Activated naive CD4-positive, alpha-beta T cell treated with Interleukin-2 at 50 U/mL for 16 hours (primary cell): ENCODE results near the gene HMGN5.
A peak's percentile ranks its signal among the peaks of the same experiment; 100 is the strongest.

Experiments
- DNase-seq: peaks from one replicate; pipeline ENCODE4 v3.0.0-alpha.2; 2020

HMGN5 gene

DNA sequence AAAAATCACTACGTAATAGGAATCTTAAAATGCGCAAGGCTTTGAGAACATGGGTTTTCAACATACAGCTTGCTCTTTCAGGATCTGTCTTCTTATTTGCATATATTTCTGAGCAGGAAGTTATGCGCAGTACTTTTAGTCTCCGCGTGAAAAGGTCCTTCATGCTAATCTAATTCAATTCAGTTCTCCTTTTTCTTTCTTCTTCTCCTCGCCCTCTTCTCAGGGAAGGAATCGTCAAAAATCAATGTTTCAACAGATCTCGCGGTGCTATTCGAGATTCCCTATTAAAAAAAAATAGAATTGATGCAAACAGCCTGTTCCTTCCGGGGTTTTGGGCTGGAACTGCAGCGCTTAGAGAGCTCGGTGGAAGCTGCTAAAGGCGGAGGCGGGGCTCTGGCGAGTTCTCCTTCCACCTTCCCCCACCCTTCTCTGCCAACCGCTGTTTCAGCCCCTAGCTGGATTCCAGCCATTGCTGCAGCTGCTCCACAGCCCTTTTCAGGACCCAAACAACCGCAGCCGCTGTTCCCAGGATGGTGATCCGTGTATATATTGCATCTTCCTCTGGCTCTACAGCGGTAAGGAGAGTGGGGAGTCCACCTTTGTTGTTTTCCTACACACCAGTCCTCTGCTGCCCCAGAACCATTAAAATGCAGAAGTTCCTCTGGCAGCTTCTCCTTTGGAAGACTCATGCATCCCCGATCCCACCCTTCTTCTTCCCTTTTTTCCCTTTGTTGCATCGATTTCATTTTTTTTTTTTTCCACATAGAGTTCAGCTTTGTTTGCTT, at the start of gene HMGN5, which contains the start of gene SH3BGRL:
Gene HMGN5, minus strand, starts transcription at position 243 of the 785 bp plus-strand sequence. CDS start 80,364 bp downstream, outside the sequence.
Gene SH3BGRL, plus strand, starts transcription at position 432 of the 785 bp plus-strand sequence. Its CDS starts 99 bp downstream, at position 531.
- peak; percentile 66 for DNase-seq

DNA sequence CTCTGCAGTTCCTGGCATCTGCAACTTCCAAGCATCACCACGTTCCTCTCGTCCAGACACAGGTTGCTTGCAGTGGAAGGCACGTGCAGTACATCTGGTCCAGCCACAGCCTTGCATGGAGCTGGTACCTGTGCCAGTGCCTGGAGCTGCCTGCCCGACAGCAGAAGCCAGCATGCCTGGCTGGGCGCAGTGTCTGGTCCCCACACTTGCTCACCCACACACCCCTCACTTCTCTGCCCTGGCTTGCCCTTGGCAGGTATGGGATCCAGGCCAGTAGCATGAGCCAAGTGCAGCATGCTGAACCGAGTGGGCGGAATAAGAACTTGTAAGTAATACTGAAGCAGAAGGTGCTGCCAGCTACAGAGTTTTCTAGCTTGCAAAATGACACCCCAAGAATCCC, 40.0 kb upstream of the HMGN5 start:
- DNase-seq: no peak

DNA sequence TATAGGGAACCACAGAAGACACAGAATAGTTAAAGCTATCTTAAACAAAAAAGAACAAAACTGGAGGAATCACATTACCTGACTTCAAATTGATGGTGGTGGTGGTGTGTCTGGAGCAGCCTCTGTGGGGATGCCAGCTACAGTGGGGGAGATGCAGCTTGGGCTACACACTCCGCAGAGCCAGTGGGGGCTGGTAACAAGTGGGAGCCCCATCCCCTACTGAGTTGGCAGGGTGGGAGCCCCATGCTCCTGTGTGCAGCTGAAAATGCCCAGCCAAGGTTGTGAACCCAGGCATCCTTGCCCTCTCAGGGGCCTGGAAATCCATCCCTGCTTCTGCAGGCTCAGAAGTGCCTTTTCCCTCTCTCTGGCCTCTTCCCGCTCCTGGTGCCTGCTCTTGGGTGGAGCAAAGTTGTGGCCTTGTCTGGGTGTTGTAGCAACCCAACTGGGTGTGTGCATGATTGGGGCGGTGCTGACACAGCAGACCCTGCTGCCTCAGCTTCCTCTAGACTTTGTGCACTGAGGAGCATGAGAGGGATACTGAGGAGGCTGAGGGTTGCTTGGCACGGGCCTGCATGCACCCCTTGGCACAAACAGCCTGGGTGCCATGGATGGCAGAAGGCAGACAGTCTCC, 39.1 kb upstream of the HMGN5 start:
- no peak for DNase-seq

DNA sequence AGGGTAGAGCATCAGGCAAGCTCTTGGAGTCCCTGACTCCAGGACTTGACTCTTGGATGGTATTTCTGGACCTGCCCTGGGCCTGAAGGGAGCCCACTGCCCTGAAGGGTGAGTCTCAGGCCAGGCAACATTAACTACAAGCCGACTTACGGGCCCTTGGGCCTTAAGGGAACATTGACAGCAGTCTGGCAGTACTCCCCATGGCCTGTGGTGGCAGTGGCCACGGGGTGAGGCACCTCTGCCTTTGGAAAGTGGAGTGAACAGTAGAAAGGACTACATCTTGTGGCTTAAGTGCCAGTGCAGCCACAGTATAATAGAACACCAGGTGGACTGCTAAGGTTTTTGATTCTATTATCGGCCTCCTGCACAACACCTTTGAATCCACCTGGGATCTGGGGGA, 36.5 kb upstream of the HMGN5 start:
- DNase-seq: no peak

DNA sequence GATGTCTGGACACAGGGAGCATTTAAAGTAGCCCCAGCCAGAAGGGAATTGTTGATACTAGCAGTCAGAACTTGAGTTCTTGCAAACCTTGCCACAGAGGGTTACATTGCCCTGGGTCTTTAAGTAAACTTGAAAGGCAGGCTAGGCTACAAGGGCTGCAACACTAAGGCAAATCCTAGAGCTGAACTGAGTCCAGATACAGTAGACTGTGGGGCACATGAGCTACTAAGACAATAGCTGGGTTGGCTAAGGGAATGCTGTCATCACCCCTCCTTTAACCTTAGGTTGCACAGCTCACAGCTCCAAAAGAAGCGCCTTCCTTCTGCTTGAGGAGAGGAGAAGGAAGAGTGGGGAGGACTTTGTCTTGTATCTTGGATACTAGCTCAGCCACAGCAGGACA, 35.8 kb upstream of the HMGN5 start:
- DNase-seq: no peak

- no peak for DNase-seq
Measured at GRCh38 chrX:81232218-81232617, 30.5 kb upstream of the HMGN5 start.

GRCh38 chrX:81231476-81231875, 29.8 kb upstream of the HMGN5 start:
- DNase-seq: no peak

- DNase-seq: no peak
Measured at GRCh38 chrX:81229901-81230300, 28.2 kb upstream of the HMGN5 start.

GRCh38 chrX:81229229-81229628, 27.5 kb upstream of the HMGN5 start:
- DNase-seq: no peak

- DNase-seq: no peak
Measured at GRCh38 chrX:81215685-81216084, 14.0 kb upstream of the HMGN5 start.

- no peak for DNase-seq
Measured at GRCh38 chrX:81208916-81209315, 7.2 kb upstream of the HMGN5 start.

DNA sequence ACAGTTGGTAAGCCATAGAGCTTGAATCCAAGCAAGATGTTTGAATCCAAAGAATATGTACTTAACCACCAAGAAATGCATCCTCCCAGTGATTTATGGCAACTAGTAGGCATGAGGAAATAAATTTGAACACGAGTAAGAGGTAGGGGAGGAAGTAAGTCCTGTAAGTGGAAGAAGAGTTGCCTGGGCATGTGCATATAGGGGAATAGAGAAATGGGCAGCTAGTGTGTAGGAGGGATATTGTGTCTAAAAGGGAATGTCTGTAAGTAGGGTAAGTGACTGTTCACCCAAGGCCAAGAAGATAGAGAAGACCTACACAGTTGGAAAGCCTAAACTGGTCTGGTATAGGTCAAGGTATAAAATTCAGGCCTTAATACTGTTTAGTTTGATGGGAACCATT, 4.8 kb upstream of the HMGN5 start:
- no peak for DNase-seq

DNA sequence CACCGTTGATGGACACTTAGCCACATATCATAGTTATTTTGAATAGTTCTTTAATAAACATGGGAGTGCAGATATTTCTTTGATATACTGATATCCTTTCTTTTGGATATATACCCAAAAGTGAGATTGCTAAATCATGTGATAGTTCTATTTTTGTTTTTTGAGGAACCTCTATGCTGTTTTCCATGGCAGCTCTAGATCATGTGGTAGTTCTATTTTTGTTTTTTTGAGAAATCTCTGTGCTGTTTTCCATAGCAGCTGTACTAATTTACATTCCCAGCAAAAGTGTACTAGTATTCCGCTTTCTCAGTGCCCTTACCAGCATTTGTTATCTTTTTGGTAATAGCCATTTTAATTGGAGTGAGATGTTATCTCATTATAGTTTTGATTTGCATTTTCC, 3.8 kb upstream of the HMGN5 start:
- no peak for DNase-seq

- DNase-seq: no peak
Measured at GRCh38 chrX:81202943-81203342, 1.2 kb upstream of the HMGN5 start.

- no peak for DNase-seq
Measured at GRCh38 chrX:81202456-81202819, 725 bp upstream of the HMGN5 start.

DNA sequence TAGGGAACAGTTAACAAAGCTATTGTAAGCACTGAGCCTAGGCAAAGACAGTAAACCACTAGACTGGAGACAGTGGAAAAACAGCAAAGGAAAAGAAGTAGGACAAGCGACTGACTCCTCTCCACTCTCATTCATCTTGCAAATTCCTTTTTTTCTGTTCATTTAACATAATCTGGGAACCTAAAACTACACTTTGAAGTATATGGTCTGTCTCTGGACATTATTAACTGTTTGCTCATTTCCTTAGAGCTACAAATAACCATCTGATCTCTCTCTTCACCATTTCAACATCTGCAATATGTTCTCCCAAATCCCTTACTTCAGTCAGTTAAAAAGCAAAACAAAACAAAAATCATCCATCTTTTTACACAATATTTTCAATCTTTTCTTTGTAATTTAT, 642 bp downstream of the HMGN5 start:
- DNase-seq: no peak

- peak; percentile 51 for DNase-seq
Measured at GRCh38 chrX:81195712-81196111, 6.0 kb downstream of the HMGN5 start.

- DNase-seq: no peak
Measured at GRCh38 chrX:81195259-81195658, 6.5 kb downstream of the HMGN5 start.

DNA sequence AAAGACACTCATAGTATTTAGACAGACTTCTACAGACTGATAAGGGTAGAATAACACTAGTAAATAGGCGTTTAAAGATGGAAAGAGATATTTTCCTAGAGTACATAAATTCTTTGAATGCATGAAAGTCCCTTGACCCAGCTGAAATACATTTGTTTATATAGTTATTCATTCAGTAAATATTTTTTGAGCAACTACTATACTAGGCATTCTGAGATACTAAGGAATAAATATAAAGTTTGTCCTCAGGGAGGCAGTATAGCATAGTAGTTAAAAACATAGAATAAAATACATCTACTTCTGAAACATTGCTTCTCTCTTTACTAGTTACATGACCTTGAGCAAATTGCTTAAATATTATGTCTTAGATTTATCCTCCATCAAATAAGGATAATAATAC, 27.4 kb downstream of the HMGN5 start:
- no peak for DNase-seq

DNA sequence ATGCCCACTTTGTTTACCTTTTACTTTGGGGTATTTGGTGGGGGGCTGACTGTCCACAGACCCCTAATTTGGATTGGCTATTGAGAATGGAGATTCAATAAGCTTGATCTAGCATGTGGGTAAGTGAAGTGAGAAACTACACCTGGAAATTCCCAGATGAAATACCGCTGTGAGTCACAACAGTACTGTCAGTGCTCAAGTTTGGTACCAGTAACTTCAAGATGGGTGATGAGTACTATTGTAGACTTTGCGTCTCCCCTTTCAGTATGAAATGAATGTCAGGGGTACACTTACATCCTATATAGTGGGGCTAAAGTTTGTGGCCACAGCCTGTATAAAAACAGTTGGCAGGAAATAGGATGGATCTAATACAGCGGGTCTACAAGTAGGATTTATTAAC, 33.3 kb downstream of the HMGN5 start:
- no peak for DNase-seq

DNA sequence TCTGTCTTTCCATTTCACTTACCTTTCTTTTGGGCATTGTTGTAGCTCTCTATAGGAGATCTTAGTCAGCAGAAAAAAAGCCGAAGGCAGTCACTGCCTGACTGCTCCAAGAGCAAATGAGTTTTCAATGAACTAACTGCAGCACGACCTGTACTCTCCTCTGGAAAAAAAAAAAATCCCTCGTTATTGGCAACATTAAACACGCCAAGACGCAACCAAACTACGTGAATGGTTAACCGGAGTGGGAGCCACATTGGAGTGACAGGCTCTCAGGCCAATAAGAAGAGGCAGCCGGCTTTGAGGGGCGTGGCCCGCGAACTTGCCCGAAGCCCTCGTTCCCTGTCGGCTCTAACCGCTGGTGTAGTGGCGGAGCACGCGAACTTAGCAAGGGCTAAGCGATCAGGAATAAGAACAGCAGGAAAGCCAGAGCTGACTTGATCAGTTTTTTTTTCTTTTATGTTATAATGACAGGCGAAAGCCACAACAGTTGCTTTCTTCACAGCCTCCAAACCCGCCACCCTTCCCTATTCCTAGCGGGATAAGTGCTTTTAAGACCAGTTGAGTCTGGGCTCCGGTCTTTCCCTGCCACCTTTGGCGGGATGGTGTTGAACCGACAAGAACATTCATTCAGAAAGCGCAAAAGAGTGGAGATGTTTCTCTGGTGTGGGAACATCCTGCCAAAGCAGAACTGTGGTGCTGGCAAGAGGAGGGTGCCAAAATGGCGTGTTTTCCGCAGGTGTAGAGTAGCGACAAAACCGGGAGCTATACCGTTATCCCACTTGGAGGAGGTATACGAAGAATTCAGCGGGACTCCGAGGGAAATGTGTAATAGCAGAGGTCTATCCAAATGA, 80.0 kb downstream of the HMGN5 start:
- DNase-seq: peak; percentile 89

DNA sequence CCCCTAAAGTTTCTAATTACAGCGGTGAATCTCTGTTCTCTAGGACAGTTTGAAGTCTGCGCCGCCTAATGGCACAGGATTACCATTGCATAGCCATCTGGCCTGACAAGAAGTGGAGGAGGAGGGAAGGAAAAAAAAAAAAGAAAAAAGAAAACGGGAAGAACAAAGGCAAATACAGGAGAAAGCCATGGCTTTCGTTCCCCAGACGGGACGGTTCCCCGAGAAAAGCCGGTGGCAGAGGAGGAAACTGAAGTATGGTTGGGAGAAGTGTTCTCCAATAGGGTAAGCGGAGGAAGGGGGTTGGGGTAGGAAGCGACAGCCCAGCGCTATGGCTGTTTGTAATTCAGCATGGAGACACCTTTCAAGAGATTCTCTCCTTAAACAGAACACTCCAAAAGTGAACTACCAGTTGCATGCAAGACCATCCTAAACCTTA, 80.8 kb downstream of the HMGN5 start:
- DNase-seq: peak; percentile 34

- no peak for DNase-seq
Measured at GRCh38 chrX:81120258-81120935, 81.3 kb downstream of the HMGN5 start.
